ENCODE results near the gene CNTNAP3B. TPM values are rescaled to one million over a fixed set of nuclear protein-coding genes. Genes with fewer than 3 reads are reported as not detected.
"Not testable (repeated sequence)": the region's sequence is repeated elsewhere in the genome, so short reads cannot be mapped to it uniquely, and the experiment has no call there.

Gene CNTNAP3B
- total RNA-seq (ENCODE audit: low replicate concordance) = 16.0 and 22.8 TPM in 2 replicates

DNA sequence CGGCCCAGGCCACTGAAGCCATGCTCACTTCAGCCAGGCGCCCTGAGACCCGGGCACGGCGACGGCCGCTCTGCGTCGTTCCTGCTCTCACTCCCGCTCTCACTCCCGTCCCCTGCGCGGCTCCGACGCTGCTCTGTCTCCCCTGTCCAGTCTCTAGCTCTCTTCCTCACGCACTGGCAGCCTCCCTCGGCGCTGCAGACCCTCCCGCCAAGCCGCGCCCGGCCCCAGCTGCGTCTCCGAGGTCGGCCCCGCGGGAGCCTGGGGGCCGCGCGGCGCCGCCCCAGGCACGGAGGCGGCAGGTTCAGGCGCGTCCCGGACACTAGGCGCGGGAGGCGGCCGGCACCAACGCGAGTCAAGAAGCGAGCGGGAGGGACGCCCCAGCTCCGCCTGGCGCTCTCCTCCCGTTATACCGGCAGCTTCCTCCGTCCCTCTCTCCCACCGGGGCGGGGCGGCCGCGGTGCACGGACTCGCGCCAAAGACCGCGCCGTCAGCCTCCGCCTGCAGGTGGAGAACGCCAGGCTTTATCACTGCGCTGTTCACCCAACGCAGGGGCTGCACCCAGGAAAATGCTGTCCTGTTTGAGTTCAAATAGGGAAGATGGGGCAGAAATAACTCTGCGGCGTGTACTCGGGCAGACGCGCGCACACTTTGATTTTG, at the start of gene CNTNAP3B:
Gene CNTNAP3B (minus strand): TSS at position 354 of the 657 bp plus-strand sequence. CDS start 332 bp downstream, at position 22.
- Histone ChIP-seq H3K27me3 (peaks cover 19% of the 10 kb centered on the region), H3K4me3 (peak within 1 kb of the TSS; percentile 53), H3K4me2 (peak within 1 kb of the TSS; percentile 75)
- H3K27ac Mint-ChIP-seq; H3K9me3 ChIP-seq (ENCODE audit: low read depth); H3K27ac ChIP-seq; H4K20me1 ChIP-seq (ENCODE audit: low read depth); H3F3A ChIP-seq (ENCODE audit: low read depth); H3K4me1 Mint-ChIP-seq; H3K4me1 ChIP-seq; H2AFZ ChIP-seq (replicated peaks); H3K36me3 ChIP-seq; H3K36me3 Mint-ChIP-seq; H3K79me2 ChIP-seq (ENCODE audit: low read depth); H3K27me3 Mint-ChIP-seq (ENCODE audit: insufficient read depth, low read depth); H3K9me3 Mint-ChIP-seq; H3K9ac ChIP-seq: not testable (repeated sequence)
- H3K4me3 Mint-ChIP-seq = peak within 1 kb of the TSS; percentile 92
- DNase-seq (ENCODE audit: low spot score) = peak; percentile 59

DNA sequence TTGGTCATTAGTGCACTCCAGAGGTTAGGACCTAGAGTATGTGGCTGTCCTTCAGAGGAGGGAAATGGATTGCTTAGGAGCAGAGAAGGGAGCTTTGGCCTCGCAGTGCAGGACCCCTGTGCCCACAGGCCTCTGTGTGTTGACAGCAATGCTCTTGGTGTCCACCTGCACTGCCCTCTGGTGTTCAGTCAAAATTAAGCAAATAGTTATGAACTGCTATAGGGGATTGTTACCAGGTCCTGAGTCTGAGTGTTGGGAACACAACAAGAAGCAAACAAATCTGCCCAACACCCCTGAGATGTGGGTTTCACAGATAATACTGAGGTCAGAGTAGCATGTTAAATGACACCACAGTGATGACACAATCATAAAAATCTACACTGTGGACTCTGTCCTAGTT, 31.1 kb upstream of the CNTNAP3B start:
- not testable (repeated sequence) for H3K79me2 ChIP-seq (ENCODE audit: low read depth); H3K36me3 ChIP-seq; H3K9me3 Mint-ChIP-seq; H3K27ac ChIP-seq; H3K4me3 Mint-ChIP-seq; H3K4me1 Mint-ChIP-seq; H3K4me2 ChIP-seq; H3K9ac ChIP-seq; H3K27me3 Mint-ChIP-seq (ENCODE audit: insufficient read depth, low read depth); H4K20me1 ChIP-seq (ENCODE audit: low read depth); H3K4me3 ChIP-seq; H3K4me1 ChIP-seq; H3K9me3 ChIP-seq (ENCODE audit: low read depth); H3K36me3 Mint-ChIP-seq; H3K27me3 ChIP-seq; H3K27ac Mint-ChIP-seq; H3F3A ChIP-seq (ENCODE audit: low read depth)
- H2AFZ ChIP-seq (replicated peaks) = peak overlapping the region; percentile 42
- TF ChIP-seq, protein P1, sequence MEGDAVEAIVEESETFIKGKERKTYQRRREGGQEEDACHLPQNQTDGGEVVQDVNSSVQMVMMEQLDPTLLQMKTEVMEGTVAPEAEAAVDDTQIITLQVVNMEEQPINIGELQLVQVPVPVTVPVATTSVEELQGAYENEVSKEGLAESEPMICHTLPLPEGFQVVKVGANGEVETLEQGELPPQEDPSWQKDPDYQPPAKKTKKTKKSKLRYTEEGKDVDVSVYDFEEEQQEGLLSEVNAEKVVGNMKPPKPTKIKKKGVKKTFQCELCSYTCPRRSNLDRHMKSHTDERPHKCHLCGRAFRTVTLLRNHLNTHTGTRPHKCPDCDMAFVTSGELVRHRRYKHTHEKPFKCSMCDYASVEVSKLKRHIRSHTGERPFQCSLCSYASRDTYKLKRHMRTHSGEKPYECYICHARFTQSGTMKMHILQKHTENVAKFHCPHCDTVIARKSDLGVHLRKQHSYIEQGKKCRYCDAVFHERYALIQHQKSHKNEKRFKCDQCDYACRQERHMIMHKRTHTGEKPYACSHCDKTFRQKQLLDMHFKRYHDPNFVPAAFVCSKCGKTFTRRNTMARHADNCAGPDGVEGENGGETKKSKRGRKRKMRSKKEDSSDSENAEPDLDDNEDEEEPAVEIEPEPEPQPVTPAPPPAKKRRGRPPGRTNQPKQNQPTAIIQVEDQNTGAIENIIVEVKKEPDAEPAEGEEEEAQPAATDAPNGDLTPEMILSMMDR (IDR thresholded peaks at IDR 0.05) = peak; percentile 54
- peak; percentile 21 for DNase-seq (ENCODE audit: low spot score)

DNA sequence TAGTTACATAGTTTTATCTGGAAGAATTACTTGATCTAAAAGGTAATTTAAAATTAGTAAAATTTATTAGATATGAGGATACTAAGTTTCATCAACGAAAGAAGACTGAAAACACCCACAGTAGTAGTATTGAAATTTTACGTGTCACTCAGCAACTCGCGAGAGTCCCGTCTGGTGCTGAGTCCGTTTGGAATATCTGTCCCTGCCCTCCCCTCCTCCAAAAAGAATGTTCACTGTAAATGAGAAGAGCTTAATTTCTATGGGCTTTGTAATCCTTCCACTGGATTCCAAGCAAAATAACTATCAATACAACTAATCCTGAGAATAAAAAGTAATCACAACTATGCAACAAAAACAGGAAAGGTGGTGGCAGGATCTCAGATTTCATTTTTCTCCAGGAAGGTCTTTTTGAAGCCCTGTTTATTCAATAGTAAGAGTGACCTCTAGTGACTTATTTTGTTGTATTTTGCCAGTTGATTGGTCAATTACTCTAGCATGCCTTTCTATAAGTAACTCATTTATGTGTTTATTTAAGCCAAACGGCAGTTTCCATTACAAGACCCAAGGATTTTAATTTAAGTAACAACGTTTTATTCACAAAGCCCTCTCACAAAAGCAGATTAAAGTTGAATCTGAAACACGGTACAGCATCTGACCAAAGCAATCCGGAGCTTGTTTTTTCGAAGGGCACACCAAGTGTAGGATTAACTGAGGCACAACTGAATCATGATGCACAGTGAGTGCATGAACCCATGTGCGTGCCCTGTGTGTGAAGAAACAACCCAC, 2.0 kb downstream of the CNTNAP3B start:
- not testable (repeated sequence) for H3K36me3 Mint-ChIP-seq; H3K4me1 ChIP-seq; H3K79me2 ChIP-seq (ENCODE audit: low read depth); H3K36me3 ChIP-seq; H3K27ac ChIP-seq; H3K9me3 Mint-ChIP-seq; H3K27me3 Mint-ChIP-seq (ENCODE audit: insufficient read depth, low read depth); H2AFZ ChIP-seq (replicated peaks); H4K20me1 ChIP-seq (ENCODE audit: low read depth); H3K4me1 Mint-ChIP-seq; H3F3A ChIP-seq (ENCODE audit: low read depth); H3K9ac ChIP-seq; H3K9me3 ChIP-seq (ENCODE audit: low read depth)
- H3K27ac Mint-ChIP-seq = peak overlapping the region; percentile 93
- H3K27me3 ChIP-seq = peaks cover 19% of the 10 kb centered on the region
- peak; percentile 1 for DNase-seq (ENCODE audit: low spot score)
- H3K4me3 Mint-ChIP-seq = peak overlapping the region; percentile 92
- H3K4me2 ChIP-seq = peak overlapping the region; percentile 75
- H3K4me3 ChIP-seq = peak overlapping the region; percentile 40
- TF ChIP-seq, protein P1 (IDR thresholded peaks at IDR 0.05) = peak; percentile 3

DNA sequence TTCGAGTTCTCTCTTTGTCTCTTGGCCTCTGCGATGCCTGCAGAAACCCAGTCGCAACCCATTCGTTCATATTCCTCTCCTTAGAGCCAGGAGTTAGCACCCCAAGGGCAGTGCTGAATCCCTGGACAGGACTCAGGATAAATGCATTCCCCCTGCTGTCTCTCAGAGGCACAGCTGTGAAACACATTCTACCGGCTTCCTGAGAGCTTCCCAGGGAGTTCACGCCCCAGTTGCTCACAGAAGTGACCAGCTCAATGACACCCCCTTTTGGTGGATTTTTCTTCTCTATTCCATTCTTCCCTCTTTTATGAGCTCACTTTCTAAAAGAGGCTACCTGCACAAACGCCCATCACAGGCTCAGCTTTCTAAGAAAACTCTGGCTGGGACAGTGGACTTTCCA, 8.2 kb downstream of the CNTNAP3B start:
- not testable (repeated sequence) for H3K27me3 ChIP-seq; H3K9me3 ChIP-seq (ENCODE audit: low read depth); H3K27ac ChIP-seq; H3K27ac Mint-ChIP-seq; H3K9me3 Mint-ChIP-seq; H3K36me3 Mint-ChIP-seq; H3K79me2 ChIP-seq (ENCODE audit: low read depth); H2AFZ ChIP-seq (replicated peaks); H3K4me1 Mint-ChIP-seq; H3F3A ChIP-seq (ENCODE audit: low read depth); H3K4me1 ChIP-seq; H3K9ac ChIP-seq; H3K4me3 Mint-ChIP-seq; H3K4me3 ChIP-seq; H3K4me2 ChIP-seq; H4K20me1 ChIP-seq (ENCODE audit: low read depth); H3K27me3 Mint-ChIP-seq (ENCODE audit: insufficient read depth, low read depth); H3K36me3 ChIP-seq
- TF ChIP-seq, protein P1 (IDR thresholded peaks at IDR 0.05) = peak; percentile 29
- peak; percentile 49 for DNase-seq (ENCODE audit: low spot score)

DNA sequence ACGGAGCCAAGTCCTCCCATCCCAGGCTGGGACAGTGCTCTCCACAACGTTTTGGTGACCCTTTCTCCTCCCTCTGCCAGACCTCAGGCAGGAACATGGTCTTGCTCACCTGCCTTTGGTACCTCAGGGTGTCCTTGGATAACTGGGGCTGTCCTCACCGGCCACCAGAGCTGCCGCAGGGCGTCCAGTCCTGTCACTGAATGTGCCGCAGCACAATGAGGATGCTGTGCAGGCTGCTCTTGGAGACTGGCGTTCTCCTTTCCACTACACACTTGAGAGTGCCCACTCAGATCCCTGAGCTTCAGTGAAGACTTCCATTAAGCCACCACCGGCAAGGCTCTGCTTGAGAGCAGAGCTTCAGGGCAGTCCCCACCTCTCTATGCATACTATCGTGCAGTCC, 33.3 kb downstream of the CNTNAP3B start:
- H3K4me3 Mint-ChIP-seq; H3K27ac Mint-ChIP-seq; H3K36me3 Mint-ChIP-seq; H3K9ac ChIP-seq; H3K79me2 ChIP-seq (ENCODE audit: low read depth); H3K4me3 ChIP-seq; H3K27ac ChIP-seq; DNase-seq (ENCODE audit: low spot score); H3K9me3 ChIP-seq (ENCODE audit: low read depth); H3K9me3 Mint-ChIP-seq; H3K4me1 ChIP-seq; H3K27me3 Mint-ChIP-seq (ENCODE audit: insufficient read depth, low read depth); H3K36me3 ChIP-seq; H3F3A ChIP-seq (ENCODE audit: low read depth); H4K20me1 ChIP-seq (ENCODE audit: low read depth); H3K4me2 ChIP-seq; H3K27me3 ChIP-seq; H2AFZ ChIP-seq (replicated peaks); H3K4me1 Mint-ChIP-seq: not testable (repeated sequence)

DNA sequence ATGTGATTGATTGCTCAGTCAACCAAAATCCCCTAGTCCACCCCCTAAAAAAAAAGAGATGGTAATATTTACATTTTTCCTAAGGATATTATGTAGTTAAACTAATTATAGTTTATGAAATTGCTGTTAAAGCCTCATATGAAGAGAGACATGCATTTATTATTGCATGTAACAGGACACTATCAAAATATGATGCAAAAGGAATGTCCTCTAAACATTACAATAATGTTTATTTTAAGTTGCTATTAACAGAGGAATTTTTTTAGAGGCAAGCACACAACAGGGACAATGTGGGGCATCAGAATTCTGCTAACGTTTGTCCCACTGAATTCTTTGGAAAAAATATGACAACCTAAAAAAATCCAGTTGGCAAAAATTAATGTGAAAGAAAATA, 44.7 kb downstream of the CNTNAP3B start:
- not testable (repeated sequence) for H3K27me3 Mint-ChIP-seq (ENCODE audit: insufficient read depth, low read depth); H3K9ac ChIP-seq; H3K79me2 ChIP-seq (ENCODE audit: low read depth); H3K4me1 ChIP-seq; H3K4me1 Mint-ChIP-seq; H3K27ac Mint-ChIP-seq; H3K4me3 Mint-ChIP-seq; H3F3A ChIP-seq (ENCODE audit: low read depth); H2AFZ ChIP-seq (replicated peaks); DNase-seq (ENCODE audit: low spot score); H3K9me3 Mint-ChIP-seq; H3K27me3 ChIP-seq; H3K9me3 ChIP-seq (ENCODE audit: low read depth); H3K4me3 ChIP-seq; H3K36me3 ChIP-seq; H3K4me2 ChIP-seq; H4K20me1 ChIP-seq (ENCODE audit: low read depth); H3K36me3 Mint-ChIP-seq; H3K27ac ChIP-seq
